Stomach (tissue), 4 donors: ENCODE data around the gene SLC39A1.

Experiments
- EP300 ChIP-seq: sonication (generic); formaldehyde crosslinking; IDR thresholded peaks from one replicate; pipeline ENCODE4 v1.6.1; 2017; ENCODE audit warnings: antibody characterized with exemption
- POLR2A ChIP-seq, 4 donors: fragments of 450-650 bp; IDR thresholded peaks; one replicate each; pipeline ENCODE4 v1.6.1; 2016; ENCODE audit warnings: antibody characterized with exemption in 4 of 4, control low read depth in 2 of 4, mild to moderate bottlenecking in 1 of 4, moderate library complexity in 1 of 4
- POLR2AphosphoS5 ChIP-seq, 3 donors: sonication (generic); formaldehyde crosslinking; IDR thresholded peaks; one replicate each; pipeline ENCODE4 v1.6.1; 2016; ENCODE audit warnings: antibody characterized with exemption in 3 of 3
- TF ChIP-seq, protein P1 (sequence below), 7 experiments: fragments of 450-650 bp in 4 of 7; fragments of 200-600 bp in 3 of 7; sonication (generic) in 3 of 7; IDR thresholded peaks; one replicate each; pipeline ENCODE4 v1.5.1; 2016 to 2019; ENCODE audit warnings: antibody characterized with exemption in 7 of 7, control low read depth in 2 of 7, mild to moderate bottlenecking in 1 of 7

DNA sequence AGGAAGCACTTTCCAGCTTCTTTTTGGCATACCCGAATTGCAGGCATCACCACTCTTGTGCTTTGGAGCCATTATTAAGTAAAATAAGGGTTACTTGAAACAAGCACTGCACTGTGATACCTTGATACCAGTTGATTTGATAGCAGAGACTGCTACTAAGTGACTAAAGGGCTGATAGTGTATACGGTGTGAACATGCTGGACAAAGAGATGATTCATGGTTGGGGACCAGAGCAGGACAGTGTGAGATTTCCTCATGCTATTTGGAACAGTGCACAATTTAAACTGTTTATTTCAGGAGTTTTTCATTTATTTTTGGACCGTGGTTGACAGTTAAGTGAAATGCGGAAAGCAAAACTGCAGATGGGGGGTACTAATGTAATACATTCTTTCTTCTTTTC is 37.1 kb upstream of the SLC39A1 start:
- TF ChIP-seq, protein P1, sequence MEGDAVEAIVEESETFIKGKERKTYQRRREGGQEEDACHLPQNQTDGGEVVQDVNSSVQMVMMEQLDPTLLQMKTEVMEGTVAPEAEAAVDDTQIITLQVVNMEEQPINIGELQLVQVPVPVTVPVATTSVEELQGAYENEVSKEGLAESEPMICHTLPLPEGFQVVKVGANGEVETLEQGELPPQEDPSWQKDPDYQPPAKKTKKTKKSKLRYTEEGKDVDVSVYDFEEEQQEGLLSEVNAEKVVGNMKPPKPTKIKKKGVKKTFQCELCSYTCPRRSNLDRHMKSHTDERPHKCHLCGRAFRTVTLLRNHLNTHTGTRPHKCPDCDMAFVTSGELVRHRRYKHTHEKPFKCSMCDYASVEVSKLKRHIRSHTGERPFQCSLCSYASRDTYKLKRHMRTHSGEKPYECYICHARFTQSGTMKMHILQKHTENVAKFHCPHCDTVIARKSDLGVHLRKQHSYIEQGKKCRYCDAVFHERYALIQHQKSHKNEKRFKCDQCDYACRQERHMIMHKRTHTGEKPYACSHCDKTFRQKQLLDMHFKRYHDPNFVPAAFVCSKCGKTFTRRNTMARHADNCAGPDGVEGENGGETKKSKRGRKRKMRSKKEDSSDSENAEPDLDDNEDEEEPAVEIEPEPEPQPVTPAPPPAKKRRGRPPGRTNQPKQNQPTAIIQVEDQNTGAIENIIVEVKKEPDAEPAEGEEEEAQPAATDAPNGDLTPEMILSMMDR (IDR thresholded peaks at IDR 0.05): no peak
- TF ChIP-seq POLR2A (IDR thresholded peaks at IDR 0.05) (no peak), POLR2AphosphoS5 (IDR thresholded peaks at IDR 0.05) (no peak), EP300 (no peak)
